Stimulated activated naive CD8-positive, alpha-beta T cell treated with anti-CD3 and anti-CD28 coated beads, Interleukin-15, Interleukin-2, amounts not matched to agents 100 ng/mL and 50 ng/mL, for 24 hours (primary cell): ENCODE results near the gene NOB1.
"Not testable (repeated sequence)": the region's sequence is repeated elsewhere in the genome, so short reads cannot be mapped to it uniquely, and the experiment has no call there.

Experiments used
- H3K27ac Mint-ChIP-seq: one replicate; pipeline ENCODE4 v1.8.0; 2021; ENCODE audit warnings: mild to moderate bottlenecking, mixed read lengths
- H3K27me3 Mint-ChIP-seq: one replicate; pipeline ENCODE4 v1.8.0; 2021; ENCODE audit warnings: mixed read lengths
- H3K36me3 Mint-ChIP-seq: one replicate; pipeline ENCODE4 v1.8.0; 2021; ENCODE audit warnings: low read depth, mixed read lengths
- H3K4me1 Mint-ChIP-seq: one replicate; pipeline ENCODE4 v1.8.0; 2021; ENCODE audit warnings: low read depth, mixed read lengths
- H3K4me3 Mint-ChIP-seq: one replicate; pipeline ENCODE4 v1.8.0; 2021; ENCODE audit warnings: mild to moderate bottlenecking, mixed read lengths
- H3K9me3 Mint-ChIP-seq: one replicate; pipeline ENCODE4 v1.8.0; 2021; ENCODE audit warnings: mixed read lengths

The NOB1 gene

GRCh38 chr16:69741951-69742904 lies 12.5 kb downstream of the NOB1 start:
- H3K27me3 Mint-ChIP-seq = no peaks in the 10 kb centered on the region
- H3K4me1 Mint-ChIP-seq = peaks cover 9% of the 10 kb centered on the region
- H3K36me3 Mint-ChIP-seq = peaks cover 66% of the 10 kb centered on the region
- no peaks in the 10 kb centered on the region for H3K9me3 Mint-ChIP-seq
- no peak overlapping the region for H3K27ac Mint-ChIP-seq
- H3K4me3 Mint-ChIP-seq = no peak overlapping the region

- Mint-ChIP-seq H3K4me1 (peaks cover 9% of the 10 kb centered on the region), H3K27me3 (no peaks in the 10 kb centered on the region), H3K36me3 (peaks cover 62% of the 10 kb centered on the region), H3K9me3 (no peaks in the 10 kb centered on the region), H3K4me3 (no peak overlapping the region), H3K27ac (no peak overlapping the region)
Measured at GRCh38 chr16:69741519-69741918, 13.2 kb downstream of the NOB1 start.

- Mint-ChIP-seq H3K4me3 (no peak overlapping the region), H3K9me3 (no peaks in the 10 kb centered on the region), H3K27me3 (no peaks in the 10 kb centered on the region), H3K4me1 (peaks cover 3% of the 10 kb centered on the region), H3K36me3 (no peaks in the 10 kb centered on the region), H3K27ac (no peak overlapping the region)
Measured at GRCh38 chr16:69732101-69732500, 22.6 kb downstream of the NOB1 start.

- H3K4me3 Mint-ChIP-seq, H3K27ac Mint-ChIP-seq, H3K9me3 Mint-ChIP-seq, H3K36me3 Mint-ChIP-seq, H3K27me3 Mint-ChIP-seq: not testable (repeated sequence)
- peaks cover 11% of the 10 kb centered on the region for H3K4me1 Mint-ChIP-seq
Measured at GRCh38 chr16:69731280-69731679, 23.4 kb downstream of the NOB1 start.

- H3K4me1 Mint-ChIP-seq = peaks cover 22% of the 10 kb centered on the region
- not testable (repeated sequence) for H3K9me3 Mint-ChIP-seq, H3K4me3 Mint-ChIP-seq, H3K27me3 Mint-ChIP-seq, H3K27ac Mint-ChIP-seq, H3K36me3 Mint-ChIP-seq
Measured at GRCh38 chr16:69729030-69729429, 25.7 kb downstream of the NOB1 start.

GRCh38 chr16:69727916-69728270 lies 26.8 kb downstream of the NOB1 start:
- Mint-ChIP-seq H3K36me3 (no peaks in the 10 kb centered on the region), H3K4me1 (peaks cover 22% of the 10 kb centered on the region), H3K27ac (no peak overlapping the region), H3K9me3 (no peaks in the 10 kb centered on the region), H3K4me3 (peak overlapping the region; percentile 93), H3K27me3 (no peaks in the 10 kb centered on the region)

- Mint-ChIP-seq H3K27me3 (no peaks in the 10 kb centered on the region), H3K4me3 (peak within 1 kb of the TSS; percentile 93), H3K27ac (peak within 1 kb of the TSS; percentile 89), H3K36me3 (no peaks in the 10 kb centered on the region), H3K9me3 (no peaks in the 10 kb centered on the region), H3K4me1 (peaks cover 22% of the 10 kb centered on the region)
Measured at GRCh38 chr16:69726313-69727060, 28.2 kb downstream of the NOB1 start, which contains the start of gene NQO1. Gene NQO1, minus strand, starts transcription at chr16:69726560. Its CDS starts 121 bp downstream, at chr16:69726439.

GRCh38 chr16:69725480-69726312 lies 29.0 kb downstream of the NOB1 start:
- H3K9me3 Mint-ChIP-seq = no peaks in the 10 kb centered on the region
- peaks cover 22% of the 10 kb centered on the region for H3K4me1 Mint-ChIP-seq
- no peaks in the 10 kb centered on the region for H3K27me3 Mint-ChIP-seq
- H3K36me3 Mint-ChIP-seq = no peaks in the 10 kb centered on the region
- H3K27ac Mint-ChIP-seq = peak overlapping the region; percentile 89
- H3K4me3 Mint-ChIP-seq = peak overlapping the region; percentile 93

GRCh38 chr16:69724981-69725479 lies 29.7 kb downstream of the NOB1 start:
- Mint-ChIP-seq H3K36me3 (no peaks in the 10 kb centered on the region), H3K27ac (no peak overlapping the region), H3K9me3 (no peaks in the 10 kb centered on the region), H3K4me3 (peak overlapping the region; percentile 93), H3K4me1 (peaks cover 22% of the 10 kb centered on the region), H3K27me3 (no peaks in the 10 kb centered on the region)

GRCh38 chr16:69724414-69724873 lies 30.3 kb downstream of the NOB1 start:
- Mint-ChIP-seq H3K27me3 (no peaks in the 10 kb centered on the region), H3K4me3 (no peak overlapping the region), H3K27ac (no peak overlapping the region), H3K36me3 (no peaks in the 10 kb centered on the region), H3K9me3 (no peaks in the 10 kb centered on the region), H3K4me1 (peaks cover 22% of the 10 kb centered on the region)

GRCh38 chr16:69721441-69721957 lies 33.2 kb downstream of the NOB1 start:
- Mint-ChIP-seq H3K27ac (no peak overlapping the region), H3K27me3 (no peaks in the 10 kb centered on the region), H3K4me3 (no peak overlapping the region), H3K36me3 (peaks cover 5% of the 10 kb centered on the region), H3K4me1 (peaks cover 14% of the 10 kb centered on the region), H3K9me3 (no peaks in the 10 kb centered on the region)

GRCh38 chr16:69720822-69721430 lies 33.8 kb downstream of the NOB1 start:
- H3K36me3 Mint-ChIP-seq = peaks cover 5% of the 10 kb centered on the region
- peaks cover 8% of the 10 kb centered on the region for H3K4me1 Mint-ChIP-seq
- no peak overlapping the region for H3K4me3 Mint-ChIP-seq
- H3K9me3 Mint-ChIP-seq = no peaks in the 10 kb centered on the region
- no peaks in the 10 kb centered on the region for H3K27me3 Mint-ChIP-seq
- no peak overlapping the region for H3K27ac Mint-ChIP-seq

- Mint-ChIP-seq H3K4me3 (no peak overlapping the region), H3K27ac (no peak overlapping the region), H3K4me1 (no peaks in the 10 kb centered on the region), H3K9me3 (no peaks in the 10 kb centered on the region), H3K27me3 (no peaks in the 10 kb centered on the region), H3K36me3 (peaks cover 5% of the 10 kb centered on the region)
Measured at GRCh38 chr16:69718111-69718764, 36.5 kb downstream of the NOB1 start.
